ENCODE results near the gene ADPRHL1. TPM values are rescaled to one million over a fixed set of nuclear protein-coding genes. Genes with fewer than 3 reads are reported as not detected.

ADPRHL1 gene
- total RNA-seq, 1 donor from 2014 or later = 20.7 TPM

DNA sequence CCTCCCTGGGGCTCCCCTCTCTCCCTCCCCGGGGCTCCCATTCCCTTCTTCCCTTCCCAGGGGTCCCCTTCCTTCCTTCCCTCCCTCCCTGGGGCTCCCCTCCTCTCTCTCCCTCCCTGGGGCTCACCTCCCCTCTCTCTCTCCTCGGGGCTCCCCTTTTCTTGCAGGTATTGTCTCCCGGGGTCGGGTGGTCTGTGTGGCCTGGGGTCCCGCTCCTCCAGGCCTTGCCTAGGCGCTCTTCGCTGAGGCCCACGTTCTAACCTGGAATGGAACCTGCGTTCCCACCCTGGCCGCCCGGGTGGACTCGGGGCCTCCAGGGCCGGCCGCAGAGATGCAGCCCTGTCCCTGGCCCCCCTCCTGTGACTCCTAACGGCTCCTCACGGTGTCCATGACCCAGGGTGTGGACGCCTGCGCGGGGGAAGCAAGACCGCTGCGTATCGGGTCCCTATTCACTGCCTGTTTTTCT is 38.2 kb upstream of the ADPRHL1 start:
- Mint-ChIP-seq H3K4me3 (ENCODE audit: unreplicated experiment) (peak overlapping the region; percentile 92), H3K9me3 (ENCODE audit: unreplicated experiment) (peaks cover 13% of the 10 kb centered on the region), H3K36me3 (ENCODE audit: unreplicated experiment) (peaks cover 4% of the 10 kb centered on the region), H3K4me1 (ENCODE audit: low read depth, unreplicated experiment) (peaks cover 49% of the 10 kb centered on the region), H3K27ac (ENCODE audit: unreplicated experiment) (peak overlapping the region; percentile 86), H3K27me3 (ENCODE audit: unreplicated experiment) (peaks cover 16% of the 10 kb centered on the region)
- DNase-seq = peak; percentile 52
- TF ChIP-seq, protein P1, sequence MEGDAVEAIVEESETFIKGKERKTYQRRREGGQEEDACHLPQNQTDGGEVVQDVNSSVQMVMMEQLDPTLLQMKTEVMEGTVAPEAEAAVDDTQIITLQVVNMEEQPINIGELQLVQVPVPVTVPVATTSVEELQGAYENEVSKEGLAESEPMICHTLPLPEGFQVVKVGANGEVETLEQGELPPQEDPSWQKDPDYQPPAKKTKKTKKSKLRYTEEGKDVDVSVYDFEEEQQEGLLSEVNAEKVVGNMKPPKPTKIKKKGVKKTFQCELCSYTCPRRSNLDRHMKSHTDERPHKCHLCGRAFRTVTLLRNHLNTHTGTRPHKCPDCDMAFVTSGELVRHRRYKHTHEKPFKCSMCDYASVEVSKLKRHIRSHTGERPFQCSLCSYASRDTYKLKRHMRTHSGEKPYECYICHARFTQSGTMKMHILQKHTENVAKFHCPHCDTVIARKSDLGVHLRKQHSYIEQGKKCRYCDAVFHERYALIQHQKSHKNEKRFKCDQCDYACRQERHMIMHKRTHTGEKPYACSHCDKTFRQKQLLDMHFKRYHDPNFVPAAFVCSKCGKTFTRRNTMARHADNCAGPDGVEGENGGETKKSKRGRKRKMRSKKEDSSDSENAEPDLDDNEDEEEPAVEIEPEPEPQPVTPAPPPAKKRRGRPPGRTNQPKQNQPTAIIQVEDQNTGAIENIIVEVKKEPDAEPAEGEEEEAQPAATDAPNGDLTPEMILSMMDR (IDR thresholded peaks at IDR 0.05; ENCODE audit: partially characterized antibody, unreplicated experiment) = no peak

GRCh38 chr13:113490496-113491417 is 37.5 kb upstream of the ADPRHL1 start, which contains the start of gene DCUN1D2:
Gene DCUN1D2 (minus strand): TSS chr13:113490711. CDS start chr13:113490669, 42 bp downstream.
- TF ChIP-seq, protein P1 (IDR thresholded peaks at IDR 0.05; ENCODE audit: partially characterized antibody, unreplicated experiment) = no peak
- Mint-ChIP-seq H3K4me3 (ENCODE audit: unreplicated experiment) (peak within 1 kb of the TSS; percentile 100), H3K27ac (ENCODE audit: unreplicated experiment) (peak within 1 kb of the TSS; percentile 100), H3K27me3 (ENCODE audit: unreplicated experiment) (peaks cover 16% of the 10 kb centered on the region), H3K4me1 (ENCODE audit: low read depth, unreplicated experiment) (peaks cover 46% of the 10 kb centered on the region), H3K9me3 (ENCODE audit: unreplicated experiment) (peaks cover 13% of the 10 kb centered on the region), H3K36me3 (ENCODE audit: unreplicated experiment) (peaks cover 4% of the 10 kb centered on the region)
- DNase-seq = peak; percentile 93

DNA sequence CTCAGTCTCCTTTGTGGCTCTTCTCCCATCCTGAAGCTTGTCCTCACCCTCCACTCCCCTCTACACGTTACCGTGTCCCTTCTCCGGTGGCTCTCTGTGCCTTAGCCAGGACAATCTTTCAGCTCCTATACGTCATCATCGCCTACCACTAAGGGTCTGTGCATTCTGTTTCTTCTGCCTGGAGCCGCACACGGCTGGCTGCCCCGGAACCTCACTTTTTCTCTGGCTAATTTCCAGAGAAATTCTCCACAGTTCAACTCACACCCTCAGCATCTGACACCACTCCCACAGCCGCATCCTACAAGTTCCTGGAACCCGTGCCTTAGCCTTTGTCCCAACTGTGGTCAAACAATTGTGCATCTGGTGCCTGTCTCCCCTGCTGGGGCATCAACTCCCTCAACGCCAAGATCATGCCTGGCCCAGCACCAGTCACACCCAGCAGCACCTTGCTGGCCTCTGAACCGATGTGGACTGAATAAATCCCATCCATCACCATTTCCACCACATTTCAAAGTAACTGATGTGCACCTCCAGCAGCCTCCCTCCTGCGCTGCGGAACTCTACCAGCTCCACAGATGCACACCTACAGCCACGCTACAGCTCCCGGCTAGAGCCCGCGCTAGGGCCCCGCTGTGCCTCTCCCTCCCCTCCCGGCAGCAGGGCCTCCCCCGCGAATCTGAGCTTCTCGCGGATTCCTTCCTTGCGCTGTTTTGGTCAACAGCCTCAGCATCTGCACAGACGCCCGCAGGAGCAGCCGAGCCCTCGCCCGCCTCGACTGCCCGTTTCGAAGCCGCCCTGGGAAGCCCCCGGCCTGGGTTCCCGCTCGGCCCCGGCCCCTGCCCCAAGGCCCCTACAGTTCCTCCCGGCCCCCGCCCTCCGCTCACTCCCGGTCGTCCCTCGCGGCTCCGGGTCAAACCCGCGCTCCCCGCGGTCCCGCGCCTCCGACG is 36.5 kb upstream of the ADPRHL1 start:
- Mint-ChIP-seq H3K36me3 (ENCODE audit: unreplicated experiment) (peaks cover 4% of the 10 kb centered on the region), H3K4me3 (ENCODE audit: unreplicated experiment) (peak overlapping the region; percentile 100), H3K4me1 (ENCODE audit: low read depth, unreplicated experiment) (peaks cover 41% of the 10 kb centered on the region), H3K9me3 (ENCODE audit: unreplicated experiment) (peaks cover 13% of the 10 kb centered on the region), H3K27me3 (ENCODE audit: unreplicated experiment) (peaks cover 16% of the 10 kb centered on the region), H3K27ac (ENCODE audit: unreplicated experiment) (peak overlapping the region; percentile 100)
- peak; percentile 51 for DNase-seq
- TF ChIP-seq, protein P1 (IDR thresholded peaks at IDR 0.05; ENCODE audit: partially characterized antibody, unreplicated experiment) = no peak

DNA sequence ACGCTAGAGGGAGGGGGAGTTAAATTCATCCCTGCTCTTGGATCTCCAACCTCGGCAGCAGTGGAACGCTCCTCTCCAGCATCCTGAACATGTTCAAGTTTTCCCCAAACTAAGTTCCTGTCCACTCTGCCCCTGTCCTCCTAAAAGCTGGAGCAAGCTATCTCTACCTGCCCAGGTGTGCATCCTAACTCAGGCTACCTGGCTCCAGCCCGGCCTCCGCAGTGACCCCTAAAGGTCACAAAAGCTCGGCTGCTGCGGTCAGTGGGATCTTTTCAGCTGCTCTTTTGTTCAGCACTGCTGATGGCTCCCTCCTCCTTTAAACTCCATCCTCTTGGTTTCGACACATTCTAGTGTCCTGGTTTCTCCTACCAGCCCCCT is 35.9 kb upstream of the ADPRHL1 start:
- DNase-seq = peak; percentile 50
- H3K27me3 Mint-ChIP-seq (ENCODE audit: unreplicated experiment) = peaks cover 14% of the 10 kb centered on the region
- H3K4me1 Mint-ChIP-seq (ENCODE audit: low read depth, unreplicated experiment) = peaks cover 41% of the 10 kb centered on the region

More for the DNA sequence above, 35.9 kb upstream of the ADPRHL1 start:
- peak overlapping the region; percentile 100 for H3K4me3 Mint-ChIP-seq (ENCODE audit: unreplicated experiment)
- peaks cover 13% of the 10 kb centered on the region for H3K9me3 Mint-ChIP-seq (ENCODE audit: unreplicated experiment)
- peaks cover 4% of the 10 kb centered on the region for H3K36me3 Mint-ChIP-seq (ENCODE audit: unreplicated experiment)
- TF ChIP-seq, protein P1 (IDR thresholded peaks at IDR 0.05; ENCODE audit: partially characterized antibody, unreplicated experiment) = no peak
- peak overlapping the region; percentile 100 for H3K27ac Mint-ChIP-seq (ENCODE audit: unreplicated experiment)
